Hepatocyte (in vitro differentiated cells): ENCODE data around the gene CRABP1.

Experiments used
- EZH2 ChIP-seq: fragments of 200-600 bp; sonication (generic); IDR thresholded peaks from 2 replicates; pipeline ENCODE4 v1.6.1; 2016; ENCODE audit warnings: antibody characterized with exemption, mild to moderate bottlenecking, borderline replicate concordance
- TF ChIP-seq, protein P1 (sequence below): fragments of 200-600 bp; sonication (generic); IDR thresholded peaks from 2 replicates; pipeline ENCODE4 v1.5.1; 2016; ENCODE audit warnings: antibody characterized with exemption, mild to moderate bottlenecking; ENCODE audit not compliant: poor library complexity

DNA sequence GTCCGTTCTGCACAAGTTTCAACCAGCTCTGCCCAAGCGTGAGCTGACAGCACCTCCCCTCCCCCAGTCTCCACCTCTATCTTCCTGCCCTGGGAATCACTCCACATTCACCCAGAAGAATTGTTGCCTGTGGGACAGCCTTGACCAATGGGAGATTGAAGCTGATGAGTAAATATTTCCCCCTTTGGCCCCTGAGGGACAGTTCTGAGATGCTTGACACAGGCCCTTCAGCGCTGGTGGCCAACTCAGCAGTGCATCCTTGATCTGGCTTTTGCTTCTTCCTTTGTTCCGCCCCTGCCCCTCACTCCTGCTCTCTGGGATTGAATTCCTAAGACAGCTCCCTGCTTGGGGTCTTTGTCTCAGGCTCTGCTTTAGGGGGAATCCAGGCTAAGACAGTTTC lies 27.6 kb upstream of the CRABP1 start:
- TF ChIP-seq, protein P1, sequence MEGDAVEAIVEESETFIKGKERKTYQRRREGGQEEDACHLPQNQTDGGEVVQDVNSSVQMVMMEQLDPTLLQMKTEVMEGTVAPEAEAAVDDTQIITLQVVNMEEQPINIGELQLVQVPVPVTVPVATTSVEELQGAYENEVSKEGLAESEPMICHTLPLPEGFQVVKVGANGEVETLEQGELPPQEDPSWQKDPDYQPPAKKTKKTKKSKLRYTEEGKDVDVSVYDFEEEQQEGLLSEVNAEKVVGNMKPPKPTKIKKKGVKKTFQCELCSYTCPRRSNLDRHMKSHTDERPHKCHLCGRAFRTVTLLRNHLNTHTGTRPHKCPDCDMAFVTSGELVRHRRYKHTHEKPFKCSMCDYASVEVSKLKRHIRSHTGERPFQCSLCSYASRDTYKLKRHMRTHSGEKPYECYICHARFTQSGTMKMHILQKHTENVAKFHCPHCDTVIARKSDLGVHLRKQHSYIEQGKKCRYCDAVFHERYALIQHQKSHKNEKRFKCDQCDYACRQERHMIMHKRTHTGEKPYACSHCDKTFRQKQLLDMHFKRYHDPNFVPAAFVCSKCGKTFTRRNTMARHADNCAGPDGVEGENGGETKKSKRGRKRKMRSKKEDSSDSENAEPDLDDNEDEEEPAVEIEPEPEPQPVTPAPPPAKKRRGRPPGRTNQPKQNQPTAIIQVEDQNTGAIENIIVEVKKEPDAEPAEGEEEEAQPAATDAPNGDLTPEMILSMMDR, result no peak
- no peak for TF ChIP-seq EZH2
